ENCODE results near the gene SCLT1. TPM values are rescaled to one million over a fixed set of nuclear protein-coding genes. Genes with fewer than 3 reads are reported as not detected.

The SCLT1 gene
- total RNA-seq, 1 experiment from 2014 or later = 13.3 TPM

- DNase-seq (ENCODE audit: low read depth, low spot score) = no peak
- RAD21 ChIA-PET (ENCODE audit: low non-redundant PET in 1 of 2, low total read pairs in 2 of 2, uncharacterized antibody in 2 of 2, unreplicated experiment in 2 of 2) = no interaction called here
- Histone ChIP-seq H4K20me1 (ENCODE audit: insufficient read depth) (no peaks in the 10 kb centered on the region), H3K4me2 (ENCODE audit: low read length) (no peak overlapping the region), H3K27ac (ENCODE audit: low read depth, low read length) (no peak overlapping the region), H2AFZ (ENCODE audit: low read depth, low read length, poor library complexity, severe bottlenecking) (no peak overlapping the region), H3K9me3 (ENCODE audit: control insufficient read depth in 1 of 2, insufficient read depth in 1 of 2, low read depth in 1 of 2, low read length in 2 of 2) (no peaks in the 10 kb centered on the region), H3K79me2 (ENCODE audit: insufficient read depth, low read length) (no peaks in the 10 kb centered on the region), H3K9ac (ENCODE audit: low read length) (no peak overlapping the region), H3K27me3 (ENCODE audit: insufficient read depth, low read length) (no peaks in the 10 kb centered on the region), H3K9me2 (ENCODE audit: insufficient read depth) (no peaks in the 10 kb centered on the region), H3K36me3 (ENCODE audit: control insufficient read depth in 1 of 2, insufficient read depth in 2 of 2, low read length in 2 of 2) (no peaks in the 10 kb centered on the region), H3K4me1 (ENCODE audit: control insufficient read depth in 1 of 2, insufficient read depth in 2 of 2, low read length in 2 of 2) (no peaks in the 10 kb centered on the region), H3K4me3 (replicated peaks in 1 of 2; ENCODE audit: low read depth in 1 of 2, low read length in 2 of 2) (no peak overlapping the region)
- intact Hi-C loops (cut with micrococcal nuclease) = no loop called here
- POLR2A ChIA-PET = no interaction called here
- TF ChIP-seq EZH2phosphoT487 (IDR thresholded peaks at IDR 0.05; ENCODE audit: borderline replicate concordance) = no peak
- no peak for TF ChIP-seq SRF (IDR thresholded peaks at IDR 0.05; ENCODE audit: low read depth)
- TF ChIP-seq ZBTB33 (IDR thresholded peaks at IDR 0.05; ENCODE audit: extremely low read depth, insufficient replicate concordance, low read length) = no peak
- no peak for TF ChIP-seq CTCF (IDR thresholded peaks at IDR 0.05 in 2 of 3, conservative IDR thresholded peaks at IDR 0.05 in 1 of 3; ENCODE audit: borderline replicate concordance in 1 of 3, insufficient read depth in 1 of 3, low read depth in 2 of 3, low read length in 2 of 3)
- TF ChIP-seq CBX3 (IDR thresholded peaks at IDR 0.05; ENCODE audit: low read depth) = no peak
- no peak for TF ChIP-seq POLR2A (IDR thresholded peaks at IDR 0.05; ENCODE audit: borderline replicate concordance, extremely low read depth, insufficient read depth, insufficient read length)
- CTCF ChIA-PET = no interaction called here
- no TSS peak for BruUV-seq (replicated peaks)
- ATAC-seq = no peak
These were observed 131.9 kb downstream of the SCLT1 start for GRCh38 chr4:128961405-128961804.

Measured in HCT116 (cell line).